22Rv1 (cell line): ENCODE results near the gene COX19.

Source experiments
- CTCF ChIP-seq: fragments of 450-650 bp; IDR thresholded peaks from 2 replicates; pipeline ENCODE4 v1.5.1; 2017; ENCODE audit warnings: mild to moderate bottlenecking
- ZFX ChIP-seq: fragments of 450-650 bp; IDR thresholded peaks from 2 replicates; pipeline ENCODE4 v1.6.1; 2017; ENCODE audit warnings: antibody characterized with exemption, borderline replicate concordance

GRCh38 chr7:996079-996872, 20.9 kb upstream of the COX19 start:
- no peak for TF ChIP-seq CTCF
- TF ChIP-seq ZFX: no peak
